GM19099 (cell line): ENCODE results near the gene GPR27.

Source experiments
- POLR2A ChIP-seq: IDR thresholded peaks from 3 replicates; pipeline ENCODE4 v1.6.1; 2011; ENCODE audit warnings: low read depth; ENCODE audit not compliant: insufficient read length; ENCODE audit errors: extremely low read depth

Gene GPR27, protein sequence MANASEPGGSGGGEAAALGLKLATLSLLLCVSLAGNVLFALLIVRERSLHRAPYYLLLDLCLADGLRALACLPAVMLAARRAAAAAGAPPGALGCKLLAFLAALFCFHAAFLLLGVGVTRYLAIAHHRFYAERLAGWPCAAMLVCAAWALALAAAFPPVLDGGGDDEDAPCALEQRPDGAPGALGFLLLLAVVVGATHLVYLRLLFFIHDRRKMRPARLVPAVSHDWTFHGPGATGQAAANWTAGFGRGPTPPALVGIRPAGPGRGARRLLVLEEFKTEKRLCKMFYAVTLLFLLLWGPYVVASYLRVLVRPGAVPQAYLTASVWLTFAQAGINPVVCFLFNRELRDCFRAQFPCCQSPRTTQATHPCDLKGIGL

DNA sequence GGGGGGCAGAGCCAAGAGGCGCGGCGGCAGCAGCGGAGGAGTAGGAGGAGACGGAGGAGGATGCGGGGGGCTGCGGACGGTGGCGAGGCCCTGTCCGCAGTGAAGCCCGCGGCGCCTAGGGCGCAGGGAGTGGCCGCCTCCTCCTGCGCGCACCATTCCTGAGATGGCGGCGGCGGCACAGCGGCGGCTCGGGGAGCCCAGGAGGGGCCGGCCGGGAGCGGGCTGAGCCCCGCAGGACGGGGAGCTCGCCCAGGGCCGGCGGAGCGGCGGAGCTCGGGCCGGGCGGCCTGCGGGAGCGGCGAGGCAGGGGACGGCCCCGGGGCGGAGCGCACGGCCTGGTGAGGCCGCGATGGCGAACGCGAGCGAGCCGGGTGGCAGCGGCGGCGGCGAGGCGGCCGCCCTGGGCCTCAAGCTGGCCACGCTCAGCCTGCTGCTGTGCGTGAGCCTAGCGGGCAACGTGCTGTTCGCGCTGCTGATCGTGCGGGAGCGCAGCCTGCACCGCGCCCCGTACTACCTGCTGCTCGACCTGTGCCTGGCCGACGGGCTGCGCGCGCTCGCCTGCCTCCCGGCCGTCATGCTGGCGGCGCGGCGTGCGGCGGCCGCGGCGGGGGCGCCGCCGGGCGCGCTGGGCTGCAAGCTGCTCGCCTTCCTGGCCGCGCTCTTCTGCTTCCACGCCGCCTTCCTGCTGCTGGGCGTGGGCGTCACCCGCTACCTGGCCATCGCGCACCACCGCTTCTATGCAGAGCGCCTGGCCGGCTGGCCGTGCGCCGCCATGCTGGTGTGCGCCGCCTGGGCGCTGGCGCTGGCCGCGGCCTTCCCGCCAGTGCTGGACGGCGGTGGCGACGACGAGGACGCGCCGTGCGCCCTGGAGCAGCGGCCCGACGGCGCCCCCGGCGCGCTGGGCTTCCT is at the start of gene GPR27:
TSS of gene GPR27 (plus strand) at position 155 of the 909 bp plus-strand sequence. CDS start at position 350, 195 bp downstream.
- TF ChIP-seq POLR2A: no peak

DNA sequence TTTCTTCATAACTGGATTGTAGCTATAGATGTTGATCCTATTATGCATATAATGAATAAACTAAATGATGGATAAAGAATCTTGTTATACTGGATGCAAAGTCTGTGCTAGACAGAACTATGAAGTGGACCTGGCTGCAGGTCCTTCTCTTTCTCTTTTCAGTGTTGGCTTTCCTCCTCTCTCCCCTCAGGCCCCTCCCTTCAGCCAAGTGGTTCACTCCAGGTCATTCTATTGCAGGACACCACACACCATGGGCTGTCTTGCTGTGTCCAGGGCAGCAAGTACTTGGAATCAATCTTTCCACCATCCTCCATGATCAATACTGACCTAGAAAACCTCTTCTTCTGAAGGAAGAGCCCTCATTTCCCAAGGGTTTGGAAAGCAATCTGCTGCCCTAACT is 48.7 kb upstream of the GPR27 start:
- no peak for TF ChIP-seq POLR2A

DNA sequence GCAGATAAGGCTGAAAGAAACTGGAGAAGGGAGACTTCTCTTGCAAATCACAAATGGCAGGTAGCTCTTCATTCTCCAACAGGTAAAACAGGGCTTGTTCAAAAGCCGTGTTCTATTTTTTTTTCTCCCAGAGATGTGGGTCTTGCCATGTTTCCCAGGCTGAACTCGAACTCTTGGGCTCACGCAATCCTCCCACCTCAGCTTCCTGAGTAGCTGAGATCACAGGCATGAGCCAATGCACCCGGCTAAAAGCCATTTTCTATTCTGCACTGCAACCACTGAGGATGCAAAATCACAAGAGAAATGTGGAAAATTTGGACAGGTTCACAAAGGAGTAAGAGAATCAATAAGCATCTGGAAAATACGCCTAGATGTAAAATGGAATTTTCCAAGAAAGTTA is 48.0 kb upstream of the GPR27 start:
- no peak for TF ChIP-seq POLR2A

DNA sequence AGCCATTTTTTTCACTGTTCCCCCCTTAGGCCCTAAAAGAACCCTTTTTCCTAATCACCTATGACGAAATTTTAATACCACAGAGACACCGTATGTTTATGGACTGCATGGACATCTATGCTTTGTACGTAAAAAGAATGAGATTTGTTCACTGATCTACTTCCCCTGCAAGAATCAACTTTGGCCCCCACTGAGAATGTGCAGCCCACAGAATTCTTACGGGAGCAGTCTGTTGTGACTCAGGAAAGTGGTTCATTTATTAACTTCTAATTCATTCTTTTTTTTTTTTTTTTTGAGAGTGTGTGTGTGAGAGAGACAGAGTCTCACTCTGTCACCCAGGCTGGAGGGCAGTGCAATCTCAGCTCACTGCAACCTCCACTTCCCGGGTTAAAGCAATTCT is 46.1 kb upstream of the GPR27 start:
- TF ChIP-seq POLR2A: no peak

DNA sequence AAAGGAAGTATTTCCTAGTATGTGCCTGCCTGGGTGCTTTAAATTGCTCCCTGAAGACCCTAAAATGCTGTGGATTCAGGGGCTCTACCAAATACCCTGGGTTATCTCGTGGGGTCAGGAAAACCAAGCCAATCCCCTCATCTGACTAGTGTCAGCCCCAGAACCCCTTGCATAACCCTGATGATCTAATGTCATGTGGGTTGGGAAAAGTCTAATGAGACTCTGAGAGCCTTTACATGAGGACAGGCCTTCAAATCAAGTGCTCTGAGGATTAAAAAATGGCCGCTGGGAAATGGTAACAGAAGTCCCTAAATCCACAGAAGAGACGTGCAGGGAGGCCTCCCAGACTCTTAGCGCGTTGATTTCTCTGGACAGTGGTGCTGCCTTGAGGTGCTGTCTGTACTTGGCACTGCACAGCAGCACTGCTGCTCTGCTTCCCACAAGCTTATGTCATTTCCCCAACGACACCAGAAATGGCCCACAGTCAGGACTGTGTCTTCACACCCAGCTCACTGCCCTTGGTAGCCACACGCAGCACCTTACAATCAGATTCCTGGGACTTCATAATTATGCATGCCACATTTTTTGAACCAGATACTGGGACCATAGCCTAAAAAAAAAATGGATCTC is 45.1 kb upstream of the GPR27 start:
- no peak for TF ChIP-seq POLR2A

DNA sequence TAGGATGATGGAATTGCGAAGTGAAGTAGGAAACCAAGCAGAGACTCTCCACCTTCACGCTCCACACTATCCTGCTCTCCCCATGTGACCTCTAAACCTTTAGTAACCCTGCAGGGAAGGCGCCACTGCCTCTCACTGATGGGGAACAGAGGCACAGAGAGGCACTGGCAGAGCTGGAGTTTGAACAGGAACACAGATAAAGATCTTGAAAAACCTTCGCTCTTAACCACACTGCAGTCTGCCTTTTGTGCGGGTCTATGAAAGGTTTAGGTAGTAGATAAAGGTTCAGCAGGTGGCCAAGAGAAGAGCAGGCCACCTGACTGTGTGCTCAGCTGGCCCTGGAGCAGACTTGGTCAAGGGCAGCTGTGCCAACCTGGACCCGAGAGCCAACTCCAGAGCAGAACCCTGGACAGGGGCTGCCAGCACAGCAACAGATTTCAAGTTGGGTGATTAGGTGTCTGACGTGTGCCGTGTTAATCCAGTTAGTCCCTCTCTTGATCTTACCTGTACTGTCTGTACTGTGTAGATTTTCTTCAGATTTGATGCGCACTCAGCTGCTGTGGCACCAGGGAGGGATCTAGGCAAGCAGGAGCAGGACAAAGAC is 43.6 kb upstream of the GPR27 start:
- TF ChIP-seq POLR2A: no peak

DNA sequence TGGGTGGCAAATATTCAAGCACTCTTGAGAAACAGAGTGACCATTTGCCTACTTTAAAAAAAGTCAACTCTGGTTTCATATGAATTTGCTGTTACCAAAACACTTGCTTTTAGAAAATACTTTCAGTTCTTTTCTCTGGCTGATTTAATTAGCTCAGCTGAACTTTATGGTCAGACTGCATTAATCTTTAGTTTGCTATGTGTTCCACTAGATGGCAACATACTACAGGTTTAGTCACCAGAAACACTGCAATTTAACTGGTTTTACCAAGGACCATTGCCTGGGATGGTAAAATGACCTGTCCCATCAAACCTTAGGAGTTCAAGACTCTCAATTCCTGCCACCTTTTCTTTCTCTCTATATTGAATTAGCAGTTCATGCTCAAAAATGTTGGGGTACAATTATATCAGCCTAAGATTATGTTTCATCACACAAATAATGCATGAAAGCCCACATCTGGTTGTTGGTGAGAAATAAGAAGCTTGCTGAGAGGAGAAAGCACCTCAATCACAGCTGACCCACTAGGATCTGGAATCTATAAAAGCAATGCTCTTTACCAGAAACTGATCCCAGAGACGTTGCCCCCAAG is 42.7 kb upstream of the GPR27 start:
- TF ChIP-seq POLR2A: no peak

DNA sequence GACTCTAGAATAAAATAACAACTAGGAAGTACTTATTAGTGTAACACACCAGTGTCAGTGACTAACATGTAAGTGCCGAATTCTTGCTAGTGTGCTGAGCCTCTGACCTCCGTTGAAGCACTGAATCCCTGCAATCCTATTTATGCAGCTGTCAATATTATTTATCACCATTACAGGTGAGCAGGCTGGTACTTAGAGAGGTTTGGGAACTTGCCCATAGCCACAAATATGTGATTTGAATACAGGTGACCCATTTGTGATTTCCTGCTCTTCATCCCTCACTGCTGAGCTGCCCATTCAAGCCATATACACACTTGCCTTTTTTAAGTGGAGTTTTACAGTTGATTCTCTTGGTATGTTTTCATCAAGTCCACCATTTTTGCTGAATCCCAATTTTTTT is 40.6 kb upstream of the GPR27 start:
- no peak for TF ChIP-seq POLR2A

DNA sequence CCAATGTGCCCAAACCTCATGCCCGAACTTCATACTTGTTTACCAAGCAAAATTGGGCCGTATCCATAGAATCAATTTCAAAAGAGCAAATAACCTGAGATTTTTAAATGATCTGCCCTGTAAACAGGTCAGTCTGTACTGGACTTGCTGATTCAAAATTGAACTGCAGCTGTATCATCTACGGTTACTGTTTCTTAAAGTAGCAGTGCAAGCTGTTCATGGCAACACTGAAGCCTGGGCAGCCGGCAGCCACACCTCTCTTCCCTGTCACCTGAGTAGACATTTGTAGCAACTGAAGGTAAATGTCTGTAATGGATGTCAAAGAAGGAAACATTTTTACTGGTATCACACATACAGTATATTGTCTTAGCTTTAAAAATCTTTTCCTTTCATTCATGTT is 39.1 kb upstream of the GPR27 start:
- no peak for TF ChIP-seq POLR2A

DNA sequence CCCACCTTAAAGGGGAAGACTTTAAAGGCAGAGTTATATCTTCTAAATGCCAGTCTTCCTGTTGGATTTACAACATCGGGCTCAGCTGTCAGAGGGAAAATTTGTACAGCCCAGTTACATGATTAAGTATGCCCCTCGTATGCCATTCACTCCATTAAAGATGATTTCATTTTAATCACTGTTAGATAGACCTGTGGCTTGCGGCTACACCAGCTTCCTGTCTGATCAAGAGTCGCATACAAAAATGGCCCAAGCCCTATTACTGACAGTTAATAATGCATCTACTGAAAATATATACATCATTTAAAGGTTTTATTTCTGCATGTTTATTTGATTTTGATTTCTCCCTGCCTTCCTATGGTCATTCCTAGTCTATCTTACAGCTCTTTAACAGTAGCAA is 35.6 kb upstream of the GPR27 start:
- no peak for TF ChIP-seq POLR2A

DNA sequence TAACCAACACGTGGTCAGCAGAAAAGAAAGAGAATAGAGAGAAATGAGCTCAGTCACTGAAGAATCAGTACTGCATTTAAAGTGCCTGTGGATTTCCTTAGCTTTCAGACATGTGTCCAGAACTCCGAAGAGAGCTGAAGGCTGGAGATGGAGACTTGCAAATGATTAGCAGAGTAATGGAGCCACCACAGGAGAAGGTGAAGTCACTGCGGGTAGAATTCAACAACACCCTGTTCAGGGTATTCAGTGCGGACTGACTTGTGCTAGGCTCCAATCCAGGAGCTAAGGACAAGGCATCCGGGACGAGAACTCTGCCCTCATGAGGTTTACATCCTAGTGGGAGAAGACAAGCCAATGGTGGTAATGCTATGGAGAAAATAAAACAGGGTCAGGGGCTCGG is 32.7 kb upstream of the GPR27 start:
- no peak for TF ChIP-seq POLR2A

DNA sequence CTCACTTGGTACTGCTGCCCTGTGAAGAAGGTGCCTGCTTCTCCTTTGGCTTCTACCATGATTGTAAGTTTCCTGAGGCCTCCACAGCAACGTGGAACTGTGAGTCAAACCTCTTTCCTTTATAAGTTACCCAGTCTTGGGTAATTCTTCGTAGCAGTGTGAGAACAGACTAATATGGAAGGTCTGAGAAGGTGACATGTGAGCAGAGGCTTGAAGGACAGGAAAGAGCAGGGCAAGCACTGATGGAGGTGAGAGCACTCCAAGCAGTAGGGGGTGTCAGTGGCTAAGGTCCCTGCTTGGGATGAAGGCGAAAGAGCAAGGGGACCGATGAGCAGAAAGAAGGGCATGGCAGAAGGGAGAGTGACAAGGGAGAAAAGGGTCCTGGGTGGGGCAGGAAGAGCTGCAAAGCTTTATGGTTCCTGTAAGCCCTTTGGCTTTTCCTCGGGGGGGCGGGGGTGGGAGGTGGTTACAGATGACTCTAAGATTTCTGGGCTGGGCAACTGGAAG is 32.0 kb upstream of the GPR27 start:
- no peak for TF ChIP-seq POLR2A

DNA sequence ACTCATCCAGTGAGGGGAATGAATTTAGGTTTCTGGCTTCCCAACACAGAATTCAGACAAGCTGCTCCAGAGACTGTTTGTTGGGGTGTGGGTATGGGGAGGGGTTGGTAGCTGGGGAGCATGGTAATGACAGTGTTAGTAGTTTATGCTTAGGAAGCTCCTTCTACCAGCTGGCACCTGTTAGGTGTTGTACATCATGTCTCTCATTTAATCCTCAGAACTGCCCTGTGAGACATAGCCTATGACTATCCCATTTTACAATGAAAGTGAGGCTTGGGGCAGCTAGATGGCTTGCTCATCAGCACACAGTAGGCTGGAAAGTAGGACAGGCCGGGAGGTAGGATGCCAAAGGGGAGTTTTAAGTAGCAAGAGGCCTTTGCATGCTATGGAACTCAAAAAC is 31.0 kb upstream of the GPR27 start:
- no peak for TF ChIP-seq POLR2A

DNA sequence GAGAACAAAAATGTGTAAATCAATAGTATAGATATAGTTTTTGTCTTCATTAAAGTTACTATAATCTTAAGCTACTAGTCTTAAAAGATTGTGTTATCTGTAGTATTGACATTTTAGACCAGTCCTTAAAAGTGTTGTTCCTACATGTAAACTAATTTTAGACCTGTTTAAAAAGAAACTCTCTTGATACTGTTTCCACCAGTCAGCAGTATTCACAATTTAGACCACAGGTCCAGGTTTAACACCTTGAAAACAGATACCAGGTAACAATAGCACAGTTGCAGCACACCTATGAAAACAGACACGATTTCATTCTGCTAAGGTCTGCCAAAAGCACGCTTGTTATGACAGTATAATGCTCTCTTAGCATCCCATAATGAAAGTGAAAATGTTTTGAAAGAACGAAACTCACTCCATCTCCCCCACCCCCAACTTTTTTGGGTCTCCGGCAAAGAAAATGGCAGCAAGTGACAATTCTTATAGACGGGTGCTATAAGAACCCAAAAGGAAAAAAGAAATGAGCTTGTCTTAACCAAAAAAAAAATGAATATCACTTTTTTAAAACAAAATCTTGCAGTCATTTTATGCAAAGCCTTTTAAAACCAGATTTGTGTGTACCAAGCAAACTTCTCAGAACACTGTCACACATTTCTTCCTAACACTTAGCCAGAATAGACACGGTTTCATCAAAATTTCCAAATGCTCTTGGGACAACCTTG is 30.0 kb upstream of the GPR27 start:
- TF ChIP-seq POLR2A: no peak
